ENCODE data around the gene PROX2.

The PROX2 gene

DNA sequence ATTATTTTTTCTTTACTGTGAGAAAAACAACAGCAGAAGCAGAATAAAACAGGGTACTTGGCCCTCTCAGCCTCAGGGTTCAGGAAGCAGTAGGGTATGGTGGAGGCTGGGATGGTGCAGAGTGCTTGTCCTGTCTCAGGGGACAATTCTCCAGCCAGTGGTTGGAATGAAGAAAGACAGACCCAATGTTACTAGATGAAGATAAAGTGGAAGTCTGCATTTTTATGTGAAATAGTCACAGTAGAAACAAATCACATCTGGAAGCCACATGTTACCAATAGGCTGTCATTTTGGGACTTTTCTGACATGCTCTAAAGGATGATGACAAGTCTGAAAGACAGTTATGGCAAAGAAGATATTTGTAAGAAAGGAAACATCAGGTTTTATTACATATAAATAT lies 32.3 kb downstream of the PROX2 start:
- DNase-seq: no peak

DNA sequence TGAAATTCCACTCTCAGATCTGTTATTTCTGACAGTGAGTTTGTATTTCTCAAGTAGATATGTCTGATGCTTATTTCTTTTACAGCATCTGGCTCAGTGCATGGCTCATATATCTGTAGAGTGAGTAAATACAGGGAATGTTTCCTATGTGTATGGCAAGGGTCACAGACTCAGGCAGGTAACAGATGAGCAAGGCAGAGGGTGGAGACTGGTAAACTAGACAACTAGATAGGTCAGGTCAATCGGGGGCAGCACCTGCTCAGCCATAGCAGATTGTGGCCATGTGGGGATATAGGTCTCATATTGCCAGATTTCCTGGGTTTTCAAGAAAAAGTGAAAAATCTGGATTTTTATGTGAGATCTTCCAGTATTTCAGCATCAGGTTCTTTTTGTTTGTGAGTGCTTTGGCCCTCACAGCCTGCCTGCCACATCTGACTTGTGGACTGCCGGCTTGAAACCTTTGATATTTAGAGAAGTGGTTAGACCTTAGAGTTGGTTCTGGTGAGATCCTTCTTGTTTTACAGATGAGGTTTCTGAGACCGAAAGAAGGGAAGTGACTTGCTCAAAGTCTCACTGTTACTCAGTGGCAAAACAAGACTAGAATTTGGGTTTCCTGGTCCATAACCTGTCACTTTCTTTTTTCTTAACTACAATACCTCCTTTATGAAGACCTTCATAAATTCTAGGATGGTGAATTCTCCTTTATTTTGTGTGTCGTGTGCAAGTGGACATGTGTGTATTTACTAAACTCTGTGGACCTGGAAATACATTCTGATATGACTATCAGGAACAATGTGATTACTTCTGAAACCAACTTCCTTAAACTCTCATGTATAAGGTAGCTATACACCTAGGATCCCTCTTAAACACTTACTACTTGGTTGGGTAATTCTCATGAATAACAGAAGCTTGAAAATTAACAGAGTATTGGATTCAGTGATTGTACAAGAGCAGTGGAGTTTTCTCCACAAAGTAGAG lies 34.4 kb downstream of the PROX2 start:
- no peak for DNase-seq

DNA sequence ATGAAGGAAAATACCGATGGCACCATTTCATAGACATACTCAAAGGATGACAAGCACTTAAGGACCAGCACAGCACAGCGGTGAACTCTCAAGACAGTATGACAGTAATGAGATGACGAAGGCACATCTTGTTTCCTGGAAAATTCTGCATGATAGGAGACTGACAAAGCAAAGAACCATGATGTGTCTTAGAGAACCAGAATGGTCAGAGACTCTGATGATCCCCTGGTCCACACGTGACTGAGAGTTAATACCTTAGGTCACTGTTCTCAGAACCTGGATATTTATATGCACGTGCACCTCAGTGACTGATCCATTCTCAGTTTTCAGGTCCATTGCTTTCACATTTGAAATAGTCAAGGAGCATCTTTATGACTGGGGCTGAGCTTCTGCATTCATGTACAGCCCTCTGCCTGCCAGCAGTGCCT lies 35.3 kb downstream of the PROX2 start:
- no peak for DNase-seq

DNA sequence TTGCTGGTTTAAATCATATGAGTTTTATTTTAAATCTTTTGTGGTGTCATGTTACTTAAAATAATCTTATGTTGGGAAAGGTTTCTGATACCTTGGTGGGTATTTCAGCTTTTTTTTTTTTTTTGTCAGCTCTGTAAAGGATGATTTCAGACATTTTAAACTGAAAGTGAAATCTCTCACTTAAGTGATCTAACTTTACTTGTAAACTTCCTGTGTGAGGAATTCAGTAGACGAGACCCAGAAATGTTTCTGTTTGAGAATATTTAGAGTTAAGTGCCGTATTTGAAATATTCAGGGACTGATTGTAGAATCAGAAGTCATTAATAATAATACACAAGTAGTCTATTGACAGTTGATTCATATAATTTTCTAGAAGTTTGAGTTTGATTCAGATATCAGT lies 37.8 kb downstream of the PROX2 start:
- no peak for DNase-seq

DNA sequence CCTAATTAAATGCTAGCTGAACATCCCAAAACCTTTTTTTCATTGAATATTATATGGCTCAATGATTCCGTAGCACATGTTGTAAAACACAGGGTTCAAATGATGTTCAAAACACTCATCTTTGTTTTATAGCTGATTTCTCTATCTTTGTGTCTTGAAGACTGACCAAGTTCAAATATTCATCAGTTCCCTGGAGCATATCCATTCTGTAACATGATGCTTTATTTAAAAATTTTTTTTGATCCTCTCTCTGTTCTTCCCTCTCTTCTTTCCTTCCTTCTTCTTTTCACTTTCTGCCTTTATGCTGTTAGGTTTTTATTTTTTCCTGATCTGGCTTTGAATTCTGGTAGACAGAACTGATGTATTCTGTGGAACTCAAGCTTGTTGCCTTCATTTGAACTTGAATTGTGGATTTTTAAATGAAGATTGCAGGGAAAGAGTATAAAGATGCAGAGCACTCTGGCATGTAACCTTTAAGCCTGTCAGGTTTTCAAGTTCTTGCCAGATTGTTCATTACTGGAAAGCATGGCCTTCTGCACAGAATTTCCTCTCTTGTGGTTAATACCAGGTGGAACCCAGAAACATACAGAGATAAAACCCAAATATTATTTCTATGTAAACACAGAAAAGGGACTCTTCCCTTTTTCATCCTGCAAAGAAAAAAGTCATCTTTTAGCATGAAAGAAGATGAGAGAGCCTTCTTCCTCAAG lies 39.5 kb downstream of the PROX2 start:
- no peak for DNase-seq

DNA sequence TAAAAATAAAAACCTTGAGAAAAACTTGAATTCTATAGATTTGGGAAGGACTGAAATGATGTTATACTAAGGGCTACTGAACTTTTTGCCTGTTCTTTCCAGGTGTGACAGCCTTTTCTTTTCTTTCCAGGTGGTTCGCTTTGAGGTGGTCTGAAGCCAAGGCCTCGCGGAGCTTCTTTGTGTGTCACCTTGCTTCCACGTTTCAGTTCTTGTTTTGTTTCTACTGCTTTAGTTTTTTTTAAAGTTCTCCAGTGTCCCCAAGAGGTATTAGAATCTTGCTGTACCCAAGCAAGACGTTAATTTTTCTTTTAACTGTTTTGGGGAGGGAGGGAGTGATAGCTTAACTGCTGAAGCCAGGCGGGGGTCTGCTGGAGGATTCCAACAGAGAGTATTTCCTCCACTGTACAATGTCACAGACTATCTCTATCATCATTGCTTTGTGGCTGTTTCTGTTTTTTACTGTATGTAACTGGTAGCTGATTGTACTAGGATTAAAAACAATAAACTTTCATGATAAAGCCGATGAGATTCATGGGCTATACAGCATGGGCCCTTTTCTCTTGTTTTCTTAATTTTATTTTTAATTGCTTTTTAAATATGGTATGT lies 40.2 kb downstream of the PROX2 start:
- no peak for DNase-seq

DNA sequence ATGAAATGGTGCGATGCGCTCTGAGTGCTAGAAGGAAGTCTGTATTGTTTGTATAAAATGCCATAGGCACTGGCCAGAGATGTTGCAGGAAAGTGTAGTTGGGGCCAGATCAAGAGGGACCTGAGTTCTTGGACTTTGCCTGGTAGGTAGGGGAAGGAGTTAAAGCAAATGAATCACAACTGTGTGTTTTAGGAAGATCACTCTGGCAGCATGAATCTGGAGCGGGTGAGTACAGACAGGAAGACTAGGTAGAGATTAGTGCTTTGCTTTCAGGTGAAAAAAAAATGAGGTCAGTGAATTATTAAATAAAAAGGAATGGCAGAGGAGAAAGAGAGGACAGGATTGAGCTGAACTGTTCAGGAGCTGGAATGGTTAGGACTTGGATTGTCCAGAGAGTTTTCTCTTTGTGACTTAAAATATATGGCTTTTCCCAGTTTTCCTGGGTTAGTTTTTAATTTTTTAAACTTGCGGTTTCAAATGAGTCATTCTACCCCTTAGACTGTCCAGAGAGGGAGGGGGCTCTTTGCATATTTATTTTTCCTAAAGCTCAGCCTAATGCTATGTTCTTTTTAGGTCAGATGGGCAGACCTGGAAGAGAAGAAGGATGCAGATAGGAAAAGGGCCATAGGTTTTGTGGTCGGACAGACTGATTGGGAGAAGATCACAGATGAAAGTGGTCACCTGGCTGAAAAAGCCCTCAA lies 41.1 kb downstream of the PROX2 start:
- DNase-seq: no peak

DNA sequence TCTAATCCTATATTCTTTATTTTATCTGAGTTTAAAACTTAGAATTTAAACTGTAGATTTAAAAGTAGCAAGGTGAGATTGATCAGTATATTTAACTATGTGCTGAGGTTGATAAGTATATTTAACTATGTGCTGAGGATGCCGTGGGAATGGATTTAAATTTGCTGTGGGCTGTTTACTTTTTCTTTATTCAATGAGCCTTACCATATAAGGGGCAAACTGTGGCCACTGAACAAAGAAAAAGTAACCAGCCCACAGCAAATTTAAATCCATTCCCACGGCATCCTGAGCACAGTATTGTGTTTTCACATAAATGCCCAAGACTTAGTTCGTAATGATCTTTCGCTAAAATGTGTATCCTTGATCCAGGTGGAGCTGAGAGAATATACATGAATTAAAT lies 43.1 kb downstream of the PROX2 start:
- DNase-seq: no peak

DNA sequence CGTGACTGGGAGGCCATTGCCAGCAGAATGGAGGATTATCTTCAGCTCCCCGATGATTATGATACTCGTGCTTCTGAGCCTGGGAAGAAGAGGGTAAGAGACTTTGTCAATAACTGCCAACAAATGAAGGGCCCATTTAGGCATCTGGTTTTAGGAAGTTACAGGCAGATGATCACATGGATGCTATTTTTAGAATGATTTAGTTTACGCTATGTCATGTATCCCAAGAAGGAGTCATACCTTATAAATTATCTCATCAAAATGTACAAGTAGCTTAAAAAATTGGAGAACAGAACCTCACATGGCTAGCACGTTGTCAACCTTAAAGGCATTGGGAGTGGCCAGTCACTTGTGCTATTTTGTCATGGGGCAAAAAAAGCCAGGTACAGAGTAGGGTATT lies 46.7 kb downstream of the PROX2 start:
- no peak for DNase-seq

DNA sequence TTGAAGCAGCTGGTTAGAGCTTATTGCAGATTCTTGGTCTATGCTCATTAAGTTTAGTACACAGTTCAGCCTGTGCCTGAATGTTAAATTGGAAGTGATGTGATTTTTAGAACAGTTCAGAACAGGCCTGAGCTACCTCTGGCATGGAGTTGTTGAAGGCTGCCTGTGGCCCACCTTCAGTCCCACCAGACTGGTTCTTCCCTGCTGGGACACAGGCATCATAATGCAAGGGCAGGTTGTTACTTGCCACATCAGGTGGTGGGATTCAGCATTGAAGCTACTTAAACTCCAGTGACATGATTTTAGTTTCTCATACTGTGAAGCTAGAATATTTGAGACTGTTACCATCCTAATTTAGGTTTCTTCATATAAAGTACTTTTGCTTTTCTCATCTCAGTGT lies 49.4 kb downstream of the PROX2 start:
- no peak for DNase-seq

All from C1 segment of cervical spinal cord (tissue), 14 donors.